ENCODE measurements around the gene EHD1.

DNA sequence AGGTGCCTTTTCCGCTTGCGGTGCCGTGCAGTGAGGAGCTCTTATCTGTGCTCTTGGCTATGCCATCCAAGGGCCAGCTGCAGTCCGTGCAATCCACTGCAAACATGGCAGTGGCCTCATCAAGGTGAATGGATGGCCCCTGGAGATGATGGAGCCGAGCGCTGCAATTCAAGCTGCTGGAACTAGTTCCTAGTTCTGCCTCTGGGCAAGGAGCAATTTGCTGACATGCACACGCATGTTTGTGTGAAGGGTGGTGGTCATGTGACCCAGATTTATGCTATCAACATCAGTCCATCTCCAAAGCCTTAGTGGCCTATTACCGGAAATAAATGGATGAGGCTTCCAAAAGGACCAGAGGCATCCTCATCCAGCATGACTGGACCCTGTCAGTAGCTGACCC lies 3.1 kb upstream of the EHD1 start:
- TF ChIP-seq, protein P1, sequence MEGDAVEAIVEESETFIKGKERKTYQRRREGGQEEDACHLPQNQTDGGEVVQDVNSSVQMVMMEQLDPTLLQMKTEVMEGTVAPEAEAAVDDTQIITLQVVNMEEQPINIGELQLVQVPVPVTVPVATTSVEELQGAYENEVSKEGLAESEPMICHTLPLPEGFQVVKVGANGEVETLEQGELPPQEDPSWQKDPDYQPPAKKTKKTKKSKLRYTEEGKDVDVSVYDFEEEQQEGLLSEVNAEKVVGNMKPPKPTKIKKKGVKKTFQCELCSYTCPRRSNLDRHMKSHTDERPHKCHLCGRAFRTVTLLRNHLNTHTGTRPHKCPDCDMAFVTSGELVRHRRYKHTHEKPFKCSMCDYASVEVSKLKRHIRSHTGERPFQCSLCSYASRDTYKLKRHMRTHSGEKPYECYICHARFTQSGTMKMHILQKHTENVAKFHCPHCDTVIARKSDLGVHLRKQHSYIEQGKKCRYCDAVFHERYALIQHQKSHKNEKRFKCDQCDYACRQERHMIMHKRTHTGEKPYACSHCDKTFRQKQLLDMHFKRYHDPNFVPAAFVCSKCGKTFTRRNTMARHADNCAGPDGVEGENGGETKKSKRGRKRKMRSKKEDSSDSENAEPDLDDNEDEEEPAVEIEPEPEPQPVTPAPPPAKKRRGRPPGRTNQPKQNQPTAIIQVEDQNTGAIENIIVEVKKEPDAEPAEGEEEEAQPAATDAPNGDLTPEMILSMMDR (IDR thresholded peaks at IDR 0.05): no peak
- no peak for TF ChIP-seq POLR2AphosphoS5 (IDR thresholded peaks at IDR 0.05)
- TF ChIP-seq POLR2A (IDR thresholded peaks at IDR 0.05): no peak
- no peak for TF ChIP-seq EP300 (IDR thresholded peaks at IDR 0.05)
